Cardiac fibroblast (primary cell): Measurements from ENCODE around the gene HOXD3.

Experiments
- DNase-seq, 2 donors: peaks; one replicate each; pipeline versions ENCODE4 v3.0.0 to v3.0.0-alpha.2; 2010; ENCODE audit warnings: low read depth in 2 of 2
- H3K4me3 ChIP-seq, 2 donors: replicated peaks in 1 of 2; 1 replicate in 1 of 2; 2 replicates in 1 of 2; pipeline ENCODE4 v1.5.1; 2011; ENCODE audit warnings: low read depth in 2 of 2, low read length in 2 of 2, mild to moderate bottlenecking in 2 of 2, moderate library complexity in 1 of 2
- TF ChIP-seq, protein P1 (sequence below): IDR thresholded peaks from one replicate; pipeline ENCODE4 v1.5.1; 2011; ENCODE audit warnings: low read depth, mild to moderate bottlenecking, low read length, inconsistent platforms

The HOXD3 gene

DNA sequence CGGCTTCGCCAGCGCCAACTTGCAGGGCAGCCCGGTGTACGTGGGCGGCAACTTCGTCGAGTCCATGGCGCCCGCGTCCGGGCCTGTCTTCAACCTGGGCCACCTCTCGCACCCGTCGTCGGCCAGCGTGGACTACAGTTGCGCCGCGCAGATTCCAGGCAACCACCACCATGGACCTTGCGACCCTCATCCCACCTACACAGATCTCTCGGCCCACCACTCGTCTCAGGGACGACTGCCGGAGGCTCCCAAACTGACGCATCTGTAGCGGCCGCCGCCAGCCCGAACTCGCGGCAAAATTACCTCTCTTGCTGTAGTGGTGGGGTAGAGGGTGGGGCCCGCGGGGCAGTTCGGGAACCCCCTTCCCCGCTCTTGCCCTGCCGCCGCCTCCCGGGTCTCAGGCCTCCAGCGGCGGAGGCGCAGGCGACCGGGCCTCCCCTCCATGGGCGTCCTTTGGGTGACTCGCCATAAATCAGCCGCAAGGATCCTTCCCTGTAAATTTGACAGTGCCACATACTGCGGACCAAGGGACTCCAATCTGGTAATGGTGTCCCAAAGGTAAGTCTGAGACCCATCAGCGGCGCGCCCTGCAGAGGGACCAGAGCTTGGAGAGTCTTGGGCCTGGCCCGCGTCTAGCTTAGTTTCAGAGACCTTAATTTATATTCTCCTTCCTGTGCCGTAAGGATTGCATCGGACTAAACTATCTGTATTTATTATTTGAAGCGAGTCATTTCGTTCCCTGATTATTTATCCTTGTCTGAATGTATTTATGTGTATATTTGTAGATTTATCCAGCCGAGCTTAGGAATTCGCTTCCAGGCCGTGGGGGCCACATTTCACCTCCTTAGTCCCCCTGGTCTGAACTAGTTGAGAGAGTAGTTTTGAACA, 15.1 kb downstream of the HOXD3 start:
- DNase-seq, result no peak
- TF ChIP-seq, protein P1, sequence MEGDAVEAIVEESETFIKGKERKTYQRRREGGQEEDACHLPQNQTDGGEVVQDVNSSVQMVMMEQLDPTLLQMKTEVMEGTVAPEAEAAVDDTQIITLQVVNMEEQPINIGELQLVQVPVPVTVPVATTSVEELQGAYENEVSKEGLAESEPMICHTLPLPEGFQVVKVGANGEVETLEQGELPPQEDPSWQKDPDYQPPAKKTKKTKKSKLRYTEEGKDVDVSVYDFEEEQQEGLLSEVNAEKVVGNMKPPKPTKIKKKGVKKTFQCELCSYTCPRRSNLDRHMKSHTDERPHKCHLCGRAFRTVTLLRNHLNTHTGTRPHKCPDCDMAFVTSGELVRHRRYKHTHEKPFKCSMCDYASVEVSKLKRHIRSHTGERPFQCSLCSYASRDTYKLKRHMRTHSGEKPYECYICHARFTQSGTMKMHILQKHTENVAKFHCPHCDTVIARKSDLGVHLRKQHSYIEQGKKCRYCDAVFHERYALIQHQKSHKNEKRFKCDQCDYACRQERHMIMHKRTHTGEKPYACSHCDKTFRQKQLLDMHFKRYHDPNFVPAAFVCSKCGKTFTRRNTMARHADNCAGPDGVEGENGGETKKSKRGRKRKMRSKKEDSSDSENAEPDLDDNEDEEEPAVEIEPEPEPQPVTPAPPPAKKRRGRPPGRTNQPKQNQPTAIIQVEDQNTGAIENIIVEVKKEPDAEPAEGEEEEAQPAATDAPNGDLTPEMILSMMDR, result no peak
- H3K4me3 ChIP-seq, result no peak overlapping the region

DNA sequence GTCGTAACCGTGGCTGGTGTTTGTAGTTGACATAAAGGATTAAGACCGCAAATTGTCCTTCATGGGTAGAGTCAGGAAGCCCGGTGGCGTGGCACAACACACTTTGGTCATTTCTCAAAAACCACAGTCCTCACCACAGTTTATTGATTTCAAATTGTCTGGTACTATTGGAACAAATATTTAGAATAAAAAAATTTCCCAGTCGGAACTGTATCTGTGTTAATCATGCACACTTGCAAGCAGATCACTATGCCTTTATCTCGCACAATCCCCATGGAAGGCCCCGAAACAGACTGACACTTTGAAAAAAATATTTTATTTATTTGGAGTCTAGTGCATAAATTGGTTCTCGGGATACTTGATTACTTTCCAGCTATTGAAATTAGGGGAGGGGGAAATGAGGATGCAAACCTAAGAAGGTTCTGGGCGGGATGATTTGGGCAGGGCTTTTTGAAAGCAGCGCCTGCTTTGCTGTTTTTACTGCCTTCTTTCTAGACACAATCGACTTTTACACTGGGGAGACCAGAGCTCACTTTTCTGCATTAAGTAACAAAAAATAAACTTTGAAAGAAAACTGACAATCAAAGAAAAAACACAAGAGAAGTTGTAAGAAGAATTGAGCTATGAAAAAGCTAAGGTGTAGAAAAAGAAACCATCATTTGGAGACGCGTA, 15.9 kb downstream of the HOXD3 start:
- TF ChIP-seq, protein P1, result no peak
- H3K4me3 ChIP-seq, result no peak overlapping the region

DNA sequence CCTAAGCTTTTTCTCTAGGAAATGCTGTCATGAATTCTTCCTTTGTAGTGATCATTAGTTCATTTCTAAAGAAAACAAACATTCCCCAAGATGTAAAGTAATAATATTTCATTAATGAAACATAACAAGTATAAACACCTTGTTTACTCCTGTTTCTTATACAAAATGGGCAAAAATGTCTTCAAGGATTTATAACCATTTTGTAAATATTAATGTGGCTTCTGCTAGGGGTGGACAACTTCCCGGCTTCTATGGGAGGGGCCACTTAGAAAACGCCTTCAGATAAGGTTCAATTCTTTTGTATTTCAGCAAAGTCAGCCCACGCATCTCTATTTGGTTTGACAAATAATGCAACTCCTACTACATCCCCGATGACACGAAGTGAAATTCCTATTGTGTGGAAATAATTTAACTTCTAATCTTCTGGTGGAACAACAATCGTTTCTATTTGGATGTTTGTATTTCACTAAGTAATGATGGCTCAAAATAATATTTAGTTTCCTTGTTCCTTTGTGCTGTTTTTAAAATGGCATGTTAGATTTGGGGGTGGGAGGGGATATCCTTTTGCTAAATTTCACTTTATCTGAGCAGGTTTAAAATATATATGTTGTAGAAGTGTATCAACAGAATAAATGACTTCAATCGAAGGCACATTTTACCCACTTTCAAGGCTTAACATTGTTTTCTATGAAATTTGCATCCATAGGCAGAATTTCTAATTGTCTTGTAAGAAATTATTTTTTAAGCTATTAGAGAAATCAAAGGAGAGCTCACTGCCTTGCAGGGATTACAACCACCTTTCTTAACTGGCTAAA, 16.7 kb downstream of the HOXD3 start:
- TF ChIP-seq, protein P1, result no peak
- H3K4me3 ChIP-seq, result no peak overlapping the region
- no peak for DNase-seq

More for the DNA sequence above, 15.9 kb downstream of the HOXD3 start:
- DNase-seq, result no peak

DNA sequence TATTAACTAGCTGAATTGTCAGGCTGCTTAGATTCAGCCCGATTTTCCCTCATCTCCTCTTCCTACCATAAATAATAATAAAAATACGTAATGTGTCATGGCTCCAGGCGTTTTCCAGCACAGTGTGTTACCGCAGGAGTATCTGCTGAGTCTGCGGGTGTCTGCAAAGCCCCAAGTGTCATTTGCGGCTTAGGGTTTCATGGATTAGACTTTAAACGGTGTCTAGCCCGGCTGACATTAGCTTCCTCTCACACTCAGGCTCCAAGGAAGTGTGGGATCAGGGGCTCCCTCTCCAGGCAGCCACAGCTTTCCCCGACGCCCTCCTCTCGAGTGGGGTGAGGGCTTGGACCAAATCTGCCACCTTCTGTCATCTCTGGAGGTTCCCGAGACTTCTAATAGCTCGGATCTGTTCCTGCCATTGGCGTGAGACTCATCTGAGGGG, 17.3 kb downstream of the HOXD3 start:
- H3K4me3 ChIP-seq, result no peak overlapping the region
- TF ChIP-seq, protein P1, result no peak
- no peak for DNase-seq

DNA sequence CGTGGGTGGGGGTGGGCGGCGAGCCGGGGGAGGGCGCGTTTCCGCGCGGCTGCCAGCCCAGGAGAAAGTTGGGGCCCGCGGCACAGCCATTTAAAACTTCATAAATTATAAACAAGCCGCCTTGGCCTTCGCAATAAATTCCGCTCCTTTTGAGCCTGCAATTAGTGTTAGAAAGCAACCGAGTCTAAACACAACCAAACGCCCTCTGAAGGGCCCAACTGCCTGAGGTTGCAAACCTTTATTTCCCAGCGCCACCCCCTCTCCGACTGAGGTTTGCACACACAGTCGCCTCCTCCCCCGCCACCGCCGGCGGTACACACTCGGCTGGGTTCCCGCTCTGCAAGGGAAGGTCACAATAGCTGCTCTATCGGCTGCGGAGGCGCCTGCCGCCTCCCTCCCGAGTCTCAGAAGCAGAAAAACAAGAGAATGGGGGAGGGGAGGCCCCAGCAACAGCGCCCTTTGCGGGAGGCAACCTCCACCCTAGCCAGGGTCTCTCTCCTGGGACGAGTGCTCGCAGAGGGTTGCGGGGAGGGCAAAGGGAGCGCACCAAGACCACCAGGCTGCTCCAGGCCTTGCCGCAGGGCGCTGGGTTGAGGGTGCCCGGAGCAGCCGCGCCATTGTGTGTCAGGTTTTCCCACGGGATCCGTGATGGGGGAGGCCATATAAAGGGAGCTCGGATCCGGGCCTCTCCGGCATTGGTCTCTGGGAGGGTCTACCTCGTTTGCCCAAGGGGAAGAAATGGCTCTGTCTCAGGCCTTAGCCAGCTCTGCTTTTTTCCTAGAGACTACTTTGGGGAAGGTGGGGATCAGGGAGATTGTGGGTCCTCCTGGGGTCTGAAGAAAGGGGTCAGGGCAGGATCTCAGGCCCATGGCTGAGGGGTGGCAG, 18.0 kb downstream of the HOXD3 start:
- TF ChIP-seq, protein P1, result no peak
- H3K4me3 ChIP-seq, result no peak overlapping the region
- no peak for DNase-seq
